K562 (cell line): Measurements from ENCODE around the gene AK2. TPM values are rescaled to one million over a fixed set of nuclear protein-coding genes. Genes with fewer than 3 reads are reported as not detected.

Source experiments
- BRCA1 ChIP-seq, 2 experiments: fragments of 450-650 bp in 1 of 2; sonication (generic) in 1 of 2; formaldehyde crosslinking in 1 of 2; IDR thresholded peaks; 2 replicates each; pipeline versions ENCODE4 v1.5.0 to v1.6.1; 2017 to 2020; ENCODE audit warnings: mild to moderate bottlenecking in 1 of 2, missing genetic modification reagents in 1 of 2
- CAMTA2 ChIP-seq: fragments of 250-450 bp; sonication (Bioruptor Pico); conservative IDR thresholded peaks from 2 replicates; pipeline ENCODE4 v1.5.1; 2022
- CSDE1 ChIP-seq, 2 experiments: fragments of 450-650 bp; IDR thresholded peaks; 2 replicates each; pipeline ENCODE4 v1.6.1; 2016; ENCODE audit warnings: mild to moderate bottlenecking in 1 of 2
- KDM4B ChIP-seq, 2 experiments: fragments of 450-650 bp in 1 of 2; sonication (generic) in 1 of 2; IDR thresholded peaks; 2 replicates each; pipeline ENCODE4 v1.6.1; 2016 to 2017; ENCODE audit warnings: borderline replicate concordance in 2 of 2, antibody characterized with exemption in 1 of 2, low read depth in 1 of 2, mild to moderate bottlenecking in 1 of 2
- KLF6 ChIP-seq: fragments of 250-450 bp; sonication (Bioruptor Pico); IDR thresholded peaks from 2 replicates; pipeline ENCODE4 v1.4.0; 2020; ENCODE audit warnings: mild to moderate bottlenecking, moderate library complexity, borderline replicate concordance
- MAX ChIP-seq: sonication (generic); formaldehyde crosslinking; IDR thresholded peaks from 2 replicates; pipeline ENCODE4 v1.9.0; 2022; ENCODE audit warnings: mild to moderate bottlenecking, missing genetic modification reagents
- MTA3 ChIP-seq: fragments of 450-650 bp; formaldehyde crosslinking; IDR thresholded peaks from 2 replicates; pipeline ENCODE4 v1.6.1; 2017; ENCODE audit warnings: mild to moderate bottlenecking, borderline replicate concordance
- RBM25 ChIP-seq: fragments of 200-400 bp; formaldehyde crosslinking; IDR thresholded peaks from 2 replicates; pipeline ENCODE4 v1.6.1; 2018; ENCODE audit warnings: low read length, low read depth, moderate library complexity; ENCODE audit not compliant: severe bottlenecking
- RFX1 ChIP-seq: fragments of 450-650 bp; IDR thresholded peaks from 2 replicates; pipeline ENCODE4 v1.6.1; 2016; ENCODE audit warnings: mild to moderate bottlenecking, moderate library complexity
- RREB1 ChIP-seq: fragments of 250-450 bp; sonication (Bioruptor Pico); IDR thresholded peaks from 2 replicates; pipeline ENCODE4 v1.4.0; 2020
- TAF1 ChIP-seq: IDR thresholded peaks from 2 replicates; pipeline ENCODE4 v1.6.1; 2011; ENCODE audit warnings: mild to moderate bottlenecking, low read length, moderate library complexity; ENCODE audit not compliant: insufficient read depth, control insufficient read depth, severe bottlenecking; ENCODE audit errors: extremely low read depth
- ZNF174 ChIP-seq: fragments of 250-450 bp; sonication (Bioruptor Pico); IDR thresholded peaks from 2 replicates; pipeline ENCODE4 v1.4.0; 2020; ENCODE audit warnings: mild to moderate bottlenecking
- ZNF282 ChIP-seq: sonication (generic); formaldehyde crosslinking; IDR thresholded peaks from 2 replicates; pipeline ENCODE4 v1.8.1; 2023; ENCODE audit warnings: missing genetic modification reagents
- polyA plus RNA-seq, 8 experiments: library from polyadenylated mRNA; depleted of rRNA in 4 of 8; stranded (reverse) in 5 of 8; unstranded in 3 of 8; fragments of >200 nt; fragmentation: Nextera tagmentation in 2 of 8; fragmentation: Illumina TruSeq in 1 of 8; extraction: Ambion mirVana in 2 of 8; extraction: Trizol in 1 of 8; gene quantifications; 2 replicates each; pipeline versions ENCODE4 v1.2.1 to v1.2.3, GENCODE V29; 2011 to 2014; ENCODE audit warnings: inconsistent platforms in 1 of 8, missing spikeins in 1 of 8
- total RNA-seq, 7 experiments: library from RNA; depleted of rRNA in 6 of 7; stranded (reverse); fragments of >200 nt in 6 of 7; fragmentation: Illumina TruSeq in 2 of 7; extraction: Trizol in 2 of 7; gene quantifications; 2 replicates each; pipeline versions ENCODE4 v1.2.1 to v1.2.3, GENCODE V29; 2011 to 2021; ENCODE audit warnings: low replicate concordance in 1 of 7
- TF ChIP-seq, protein P1 (sequence below): fragments of 450-650 bp; IDR thresholded peaks from 2 replicates; pipeline ENCODE4 v1.6.1; 2018; ENCODE audit not compliant: partially characterized antibody
- TF ChIP-seq, protein P2 (sequence below): fragments of 250-450 bp; sonication (Bioruptor Pico); IDR thresholded peaks from 2 replicates; pipeline ENCODE4 v1.5.0; 2021; ENCODE audit warnings: mild to moderate bottlenecking, borderline replicate concordance

The AK2 gene
- total and polyA plus RNA-seq, 9 of the 15 experiments (the other 6 are each of a cell fraction or from before 2014, with no cell fraction given) = 105 to 1,050 (median 509) TPM

DNA sequence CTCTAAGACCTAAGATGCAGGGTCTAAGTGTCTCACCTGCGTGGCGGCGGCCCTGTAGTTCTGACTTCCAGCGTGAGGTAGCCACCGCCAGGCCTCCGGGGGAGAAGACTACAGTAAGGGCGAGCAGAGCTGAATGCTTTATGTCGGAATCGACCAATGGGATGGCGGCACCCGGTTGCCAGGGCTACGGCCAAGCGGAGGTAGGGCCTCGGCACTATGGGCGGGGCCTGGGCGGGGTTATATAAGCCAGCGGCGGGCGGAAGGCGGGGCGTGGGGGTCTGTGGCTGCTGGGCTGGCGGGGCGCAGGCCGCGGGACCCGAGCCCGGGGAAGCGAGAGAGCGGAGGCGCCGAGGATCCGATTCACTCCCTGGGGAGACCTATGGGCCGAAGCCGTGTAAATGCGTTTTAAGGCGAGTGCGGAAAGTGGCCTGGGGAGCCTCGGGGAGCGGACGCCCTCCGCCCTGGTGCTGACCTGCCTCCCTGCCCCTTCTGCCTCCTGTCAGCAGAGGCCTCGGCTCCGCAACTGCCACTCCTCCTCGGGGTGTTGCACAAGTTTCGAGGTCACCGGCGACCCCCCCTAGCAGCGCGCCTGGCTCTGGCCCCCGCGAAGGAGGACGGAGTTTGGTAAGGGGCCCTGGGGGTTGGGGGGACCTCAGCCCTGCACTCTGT is 44.3 kb upstream of the AK2 start, which contains the start of gene AZIN2 (continued):
- TF ChIP-seq RREB1 (CRISPR knock-in tag) = no peak
- peak; percentile 43 for TF ChIP-seq RBM25
- peak; percentile 31 for TF ChIP-seq TAF1
- TF ChIP-seq MAX (CRISPR knock-in tag) = peak; percentile 31
- TF ChIP-seq CSDE1 (IDR thresholded peaks at IDR 0.05) = peak in 1 of 2 experiments; percentile 77; a peak in 2 of 4 replicates
- peak; percentile 97 for TF ChIP-seq RFX1
- TF ChIP-seq CAMTA2 = no peak
- TF ChIP-seq KLF6 (CRISPR knock-in tag) = no peak
- TF ChIP-seq ZNF174 (CRISPR knock-in tag) = no peak
- TF ChIP-seq MTA3 = peak; percentile 96
- no peak for TF ChIP-seq ZNF282 (CRISPR knock-in tag)
- TF ChIP-seq BRCA1 (IDR thresholded peaks at IDR 0.05) = no peak
- no peak for TF ChIP-seq BRCA1 (CRISPR knock-in tag; IDR thresholded peaks at IDR 0.05)
- TF ChIP-seq, protein P1, sequence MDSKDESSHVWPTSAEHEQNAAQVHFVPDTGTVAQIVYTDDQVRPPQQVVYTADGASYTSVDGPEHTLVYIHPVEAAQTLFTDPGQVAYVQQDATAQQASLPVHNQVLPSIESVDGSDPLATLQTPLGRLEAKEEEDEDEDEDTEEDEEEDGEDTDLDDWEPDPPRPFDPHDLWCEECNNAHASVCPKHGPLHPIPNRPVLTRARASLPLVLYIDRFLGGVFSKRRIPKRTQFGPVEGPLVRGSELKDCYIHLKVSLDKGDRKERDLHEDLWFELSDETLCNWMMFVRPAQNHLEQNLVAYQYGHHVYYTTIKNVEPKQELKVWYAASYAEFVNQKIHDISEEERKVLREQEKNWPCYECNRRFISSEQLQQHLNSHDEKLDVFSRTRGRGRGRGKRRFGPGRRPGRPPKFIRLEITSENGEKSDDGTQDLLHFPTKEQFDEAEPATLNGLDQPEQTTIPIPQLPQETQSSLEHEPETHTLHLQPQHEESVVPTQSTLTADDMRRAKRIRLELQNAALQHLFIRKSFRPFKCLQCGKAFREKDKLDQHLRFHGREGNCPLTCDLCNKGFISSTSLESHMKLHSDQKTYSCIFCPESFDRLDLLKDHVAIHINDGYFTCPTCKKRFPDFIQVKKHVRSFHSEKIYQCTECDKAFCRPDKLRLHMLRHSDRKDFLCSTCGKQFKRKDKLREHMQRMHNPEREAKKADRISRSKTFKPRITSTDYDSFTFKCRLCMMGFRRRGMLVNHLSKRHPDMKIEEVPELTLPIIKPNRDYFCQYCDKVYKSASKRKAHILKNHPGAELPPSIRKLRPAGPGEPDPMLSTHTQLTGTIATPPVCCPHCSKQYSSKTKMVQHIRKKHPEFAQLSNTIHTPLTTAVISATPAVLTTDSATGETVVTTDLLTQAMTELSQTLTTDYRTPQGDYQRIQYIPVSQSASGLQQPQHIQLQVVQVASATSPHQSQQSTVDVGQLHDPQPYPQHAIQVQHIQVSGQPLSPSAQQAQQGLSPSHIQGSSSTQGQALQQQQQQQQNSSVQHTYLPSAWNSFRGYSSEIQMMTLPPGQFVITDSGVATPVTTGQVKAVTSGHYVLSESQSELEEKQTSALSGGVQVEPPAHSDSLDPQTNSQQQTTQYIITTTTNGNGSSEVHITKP = no peak
- TF ChIP-seq KDM4B (IDR thresholded peaks at IDR 0.05; ENCODE audit: borderline replicate concordance in 2 of 2, low read depth in 1 of 2) = 0 out of 4 replicates have a peak, but pooled peaks of 1 of the 2 experiments have one; percentile 38
- TF ChIP-seq, protein P2, sequence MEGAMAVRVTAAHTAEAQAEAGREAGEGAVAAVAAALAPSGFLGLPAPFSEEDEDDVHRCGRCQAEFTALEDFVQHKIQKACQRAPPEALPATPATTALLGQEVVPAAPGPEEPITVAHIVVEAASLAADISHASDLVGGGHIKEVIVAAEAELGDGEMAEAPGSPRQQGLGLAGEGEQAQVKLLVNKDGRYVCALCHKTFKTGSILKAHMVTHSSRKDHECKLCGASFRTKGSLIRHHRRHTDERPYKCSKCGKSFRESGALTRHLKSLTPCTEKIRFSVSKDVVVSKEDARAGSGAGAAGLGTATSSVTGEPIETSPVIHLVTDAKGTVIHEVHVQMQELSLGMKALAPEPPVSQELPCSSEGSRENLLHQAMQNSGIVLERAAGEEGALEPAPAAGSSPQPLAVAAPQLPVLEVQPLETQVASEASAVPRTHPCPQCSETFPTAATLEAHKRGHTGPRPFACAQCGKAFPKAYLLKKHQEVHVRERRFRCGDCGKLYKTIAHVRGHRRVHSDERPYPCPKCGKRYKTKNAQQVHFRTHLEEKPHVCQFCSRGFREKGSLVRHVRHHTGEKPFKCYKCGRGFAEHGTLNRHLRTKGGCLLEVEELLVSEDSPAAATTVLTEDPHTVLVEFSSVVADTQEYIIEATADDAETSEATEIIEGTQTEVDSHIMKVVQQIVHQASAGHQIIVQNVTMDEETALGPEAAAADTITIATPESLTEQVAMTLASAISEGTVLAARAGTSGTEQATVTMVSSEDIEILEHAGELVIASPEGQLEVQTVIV (CRISPR knock-in tag) = no peak
